GM21717 (cell line): ENCODE measurements around the gene SATB1.

Source experiments
- ATAC-seq: cut with Tn5 transposase; IDR thresholded peaks from one replicate; pipeline ENCODE4 v1.9.1; 2021; ENCODE audit warnings: mild to moderate bottlenecking, moderate library complexity; ENCODE audit not compliant: unreplicated experiment

SATB1 gene

DNA sequence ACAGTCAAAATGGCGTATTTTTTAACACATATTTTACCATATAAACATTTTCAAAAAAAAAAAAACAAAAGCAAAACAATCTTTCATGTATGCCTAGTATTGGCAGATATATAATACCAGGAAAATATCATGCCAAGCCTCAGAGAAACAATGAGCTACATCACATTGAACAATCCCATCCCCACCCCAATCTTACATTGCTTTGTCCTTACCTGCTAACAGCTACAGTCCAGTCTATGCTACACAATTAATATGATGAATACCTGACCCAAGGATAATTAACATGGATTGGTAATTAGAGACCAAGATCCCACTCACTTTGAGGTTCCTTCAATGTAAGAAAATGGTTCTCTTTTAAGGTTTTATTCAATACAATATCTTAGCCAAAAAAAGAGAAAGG, 7.6 kb upstream of the SATB1 start:
- ATAC-seq, result no peak

DNA sequence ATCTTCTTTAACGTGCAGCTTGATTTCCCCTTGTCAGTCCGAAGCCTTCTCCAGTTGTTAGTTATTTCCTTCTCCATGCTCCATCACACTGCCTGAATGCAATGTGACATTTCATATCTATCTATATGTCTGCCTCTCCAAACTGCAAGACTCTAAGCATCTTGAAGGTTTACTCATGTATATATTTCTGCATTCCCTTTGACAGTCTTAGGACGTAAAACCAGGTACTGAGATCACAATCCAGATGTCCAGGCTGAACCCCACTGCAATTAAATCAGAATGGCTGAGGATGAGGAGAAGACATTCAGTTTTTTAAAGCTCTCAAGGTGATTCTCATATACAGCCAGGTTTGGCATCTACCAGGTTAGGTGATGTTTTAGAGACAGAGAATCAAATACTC, 6.1 kb upstream of the SATB1 start:
- no peak for ATAC-seq

DNA sequence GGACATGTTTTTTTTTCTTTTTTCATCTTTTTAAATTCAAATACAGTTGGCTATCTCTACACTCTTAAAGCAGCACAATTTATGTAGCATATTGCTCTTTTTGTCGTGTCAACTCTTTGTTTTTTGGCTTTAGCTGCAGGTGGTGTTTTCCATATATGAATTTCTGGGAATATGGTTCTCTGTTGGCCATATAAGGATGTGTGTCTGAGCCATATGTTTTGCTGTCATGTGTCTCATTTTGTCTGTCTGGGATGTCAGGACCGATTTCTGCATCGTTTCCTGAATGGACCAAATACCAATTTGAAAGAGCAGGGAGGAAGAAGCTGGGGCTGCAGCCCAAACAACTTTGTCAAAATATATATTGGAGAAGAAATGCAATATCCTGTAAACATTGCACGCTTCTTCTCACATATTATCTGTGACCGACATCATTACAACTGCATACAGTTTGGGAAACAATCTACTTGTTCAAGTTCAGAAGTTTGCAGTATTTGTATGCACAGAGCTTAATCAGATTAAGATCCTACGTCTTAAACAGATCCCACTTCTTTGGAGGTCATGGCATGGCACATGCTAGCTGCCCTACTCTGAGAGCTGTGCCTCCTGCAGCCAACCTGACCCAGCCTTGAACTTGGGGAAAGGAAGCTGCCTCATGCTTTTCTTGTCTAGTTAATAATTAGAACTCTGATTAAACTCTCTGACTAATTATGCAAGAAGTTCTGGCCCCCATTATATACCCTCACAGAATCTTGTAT, 4.0 kb upstream of the SATB1 start:
- no peak for ATAC-seq

DNA sequence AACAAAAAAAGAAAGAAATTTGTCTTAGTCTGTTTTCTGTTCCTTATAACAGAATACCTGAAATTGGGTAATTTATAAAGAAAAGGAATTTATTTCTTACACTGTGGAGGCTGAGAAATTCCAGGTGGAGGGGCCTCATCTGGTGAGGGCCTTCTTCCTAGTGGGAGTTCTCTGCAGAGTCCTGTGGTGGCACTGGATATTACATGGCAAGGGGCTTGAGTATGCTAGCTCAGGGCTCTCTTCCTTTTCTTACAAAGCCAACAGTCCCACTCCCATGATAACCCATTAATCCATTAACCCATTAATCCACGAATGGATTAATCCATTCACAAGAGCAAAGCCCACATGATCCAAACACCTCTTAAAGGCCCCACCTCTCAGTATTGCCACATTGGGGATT, 2.9 kb upstream of the SATB1 start:
- no peak for ATAC-seq

- no peak for ATAC-seq
Measured at GRCh38 chr3:18426597-18427193, 1.6 kb upstream of the SATB1 start.

- no peak for ATAC-seq
Measured at GRCh38 chr3:18425641-18426257, 610 bp upstream of the SATB1 start.

DNA sequence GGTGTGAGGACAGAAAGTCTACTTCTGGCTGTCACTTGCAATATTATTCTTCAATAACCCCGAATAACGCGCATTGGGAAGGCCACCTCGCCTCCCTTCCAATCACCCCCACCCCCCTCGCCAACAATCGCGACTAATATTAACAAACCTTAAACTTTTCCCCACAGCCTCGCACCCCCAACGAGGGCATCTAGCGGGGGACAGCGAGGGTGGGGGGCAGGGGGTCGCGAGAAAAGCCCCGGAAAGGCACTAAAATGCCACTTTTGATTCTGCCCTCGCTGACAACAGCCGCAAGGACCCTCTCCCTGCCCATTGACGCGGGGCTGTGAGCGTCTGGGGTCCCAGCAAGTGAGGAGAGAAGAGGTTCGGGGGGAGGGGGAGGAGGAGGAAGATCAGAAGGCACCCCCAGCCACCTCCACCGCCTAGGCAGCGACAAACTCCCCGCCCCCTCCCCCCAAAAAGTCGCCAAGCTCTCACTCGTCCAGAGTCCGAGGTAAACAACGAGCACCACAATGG, 868 bp downstream of the SATB1 start:
- no peak for ATAC-seq

DNA sequence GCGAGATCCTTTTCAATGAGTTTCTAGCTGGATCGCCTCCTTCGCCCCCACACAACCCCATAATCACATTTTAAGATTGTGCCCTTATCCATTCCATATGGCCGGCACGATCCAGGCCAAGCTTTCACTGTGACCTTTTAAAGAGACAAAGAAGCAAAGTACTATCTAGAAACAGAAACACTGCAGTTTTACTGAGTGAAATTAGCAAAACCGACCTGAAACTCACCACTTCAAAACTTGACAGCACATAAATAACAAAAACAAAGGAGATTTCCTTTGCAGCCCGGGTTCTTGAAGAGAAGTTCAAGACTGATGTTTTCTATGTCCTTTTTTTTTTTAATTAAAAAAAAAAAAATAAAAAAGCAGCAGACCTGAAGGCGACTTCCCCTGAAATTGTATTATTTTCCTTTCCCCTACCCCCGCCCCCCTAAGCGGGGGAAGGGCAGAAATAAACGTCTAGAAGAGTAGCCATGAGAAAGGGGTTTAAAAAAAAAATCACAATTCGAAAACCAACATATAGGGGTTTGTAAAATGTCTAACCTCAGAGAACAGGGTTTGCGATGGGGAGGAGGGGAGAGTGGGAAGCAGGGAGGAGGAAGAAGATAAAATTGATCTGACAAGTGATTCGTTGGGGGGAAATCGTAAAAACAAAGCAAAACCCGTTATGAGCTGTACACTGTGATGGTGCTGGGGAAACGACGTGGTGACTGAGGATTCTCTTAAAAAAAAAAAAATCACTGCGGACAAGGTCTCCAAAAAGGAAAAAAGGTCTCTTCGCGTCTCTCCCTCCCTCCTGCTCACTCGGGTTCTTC, 1.5 kb downstream of the SATB1 start:
- peak; percentile 87 for ATAC-seq

DNA sequence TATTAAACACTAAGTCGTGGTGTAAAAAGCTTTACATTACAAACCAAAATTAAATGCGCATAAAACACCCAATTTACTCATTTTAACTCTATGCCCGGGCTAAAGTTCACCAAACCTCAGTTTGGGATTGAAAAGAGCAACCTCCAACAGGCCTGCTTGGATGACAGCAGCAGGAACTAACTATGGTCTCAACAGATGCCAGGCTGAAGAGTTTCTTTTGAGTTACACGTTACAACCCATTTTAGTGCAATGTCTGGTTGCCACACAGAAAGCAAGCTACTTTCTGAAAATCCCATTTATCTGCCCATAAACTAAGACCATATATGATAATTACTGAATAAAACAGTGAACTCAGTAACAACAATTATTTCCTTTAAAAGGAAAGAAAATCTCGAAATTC, 2.2 kb downstream of the SATB1 start:
- no peak for ATAC-seq

GRCh38 chr3:18420555-18420954, 4.6 kb downstream of the SATB1 start:
- ATAC-seq, result no peak

DNA sequence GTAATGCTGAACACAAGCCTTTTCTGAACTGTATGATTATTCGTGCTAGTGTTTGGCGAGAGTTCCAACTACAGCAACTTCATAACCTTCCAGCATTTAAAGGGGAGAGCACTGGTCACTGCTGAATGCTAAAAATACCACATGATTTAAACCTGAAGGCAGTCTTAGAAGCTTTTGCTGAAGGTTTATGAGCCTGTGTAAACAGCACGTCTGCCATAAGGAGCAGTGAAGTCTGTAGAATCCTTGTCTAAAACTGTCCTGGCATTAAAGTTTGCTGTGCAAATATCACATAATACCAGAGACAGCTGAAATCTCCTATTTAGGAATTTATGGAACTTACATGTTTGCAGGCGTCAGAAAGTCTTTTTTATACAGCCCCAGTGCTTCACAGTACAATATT, 5.9 kb downstream of the SATB1 start:
- ATAC-seq, result no peak

GRCh38 chr3:18417904-18418572, 7.1 kb downstream of the SATB1 start:
- ATAC-seq, result no peak

DNA sequence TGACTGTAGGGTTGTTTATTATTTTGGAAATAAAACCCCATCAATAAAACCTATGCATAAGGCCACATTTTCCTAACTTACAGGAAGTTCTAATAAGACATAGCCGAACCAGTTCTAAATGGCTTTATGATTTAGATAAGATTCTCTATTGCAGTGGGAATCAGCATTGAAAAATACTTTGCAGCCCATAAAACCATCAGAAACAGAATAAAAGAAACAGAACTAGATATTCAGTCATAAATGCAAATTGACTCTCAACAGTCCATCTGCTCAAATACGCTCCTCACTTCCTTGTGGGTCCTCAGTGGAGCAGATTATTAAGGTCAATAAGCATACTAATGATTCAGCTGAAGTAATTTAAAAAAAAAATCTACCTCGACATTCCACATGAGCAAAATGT, 8.8 kb downstream of the SATB1 start:
- no peak for ATAC-seq

DNA sequence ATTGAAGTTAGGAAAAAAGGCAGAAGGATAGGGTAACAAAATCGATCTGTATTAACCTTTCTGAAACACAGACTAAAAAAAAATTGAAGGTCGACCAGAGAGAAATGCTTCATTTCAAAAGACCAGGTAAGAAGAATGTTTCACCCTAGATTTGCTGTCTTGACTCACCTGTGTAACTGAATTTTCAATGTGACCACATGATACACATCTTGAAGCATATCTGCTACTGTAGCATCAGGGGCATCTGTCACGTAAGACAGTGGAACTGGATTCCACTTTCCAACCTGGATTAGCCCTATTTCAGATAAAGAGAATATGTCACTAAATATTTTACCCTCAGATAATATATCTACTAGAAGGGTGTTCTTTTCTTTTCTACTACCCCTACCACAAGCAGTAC, 9.3 kb downstream of the SATB1 start:
- ATAC-seq, result no peak

GRCh38 chr3:18415167-18415566, 10.0 kb downstream of the SATB1 start:
- ATAC-seq, result no peak

GRCh38 chr3:18412684-18413083, 12.5 kb downstream of the SATB1 start:
- no peak for ATAC-seq

- no peak for ATAC-seq
Measured at GRCh38 chr3:18411541-18411940, 13.6 kb downstream of the SATB1 start.

- no peak for ATAC-seq
Measured at GRCh38 chr3:18410205-18410604, 14.9 kb downstream of the SATB1 start.

DNA sequence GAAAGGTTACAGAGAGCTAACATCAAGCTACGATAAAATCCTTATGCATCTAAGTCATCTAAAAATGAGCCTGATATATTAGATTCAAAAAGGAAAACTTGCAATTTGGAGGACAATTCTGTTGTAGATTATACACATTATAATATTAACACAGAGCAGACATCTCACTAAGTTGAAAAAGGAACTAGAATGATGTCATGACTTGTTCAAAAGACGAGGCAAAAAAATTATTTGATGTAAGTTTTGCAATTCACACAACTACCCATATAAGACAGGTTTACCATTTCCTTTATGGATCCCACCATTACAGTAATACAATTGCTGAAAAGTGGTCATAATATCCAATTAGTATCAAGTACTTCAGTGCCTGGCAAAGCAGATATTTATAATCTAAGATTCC, 15.9 kb downstream of the SATB1 start:
- no peak for ATAC-seq

DNA sequence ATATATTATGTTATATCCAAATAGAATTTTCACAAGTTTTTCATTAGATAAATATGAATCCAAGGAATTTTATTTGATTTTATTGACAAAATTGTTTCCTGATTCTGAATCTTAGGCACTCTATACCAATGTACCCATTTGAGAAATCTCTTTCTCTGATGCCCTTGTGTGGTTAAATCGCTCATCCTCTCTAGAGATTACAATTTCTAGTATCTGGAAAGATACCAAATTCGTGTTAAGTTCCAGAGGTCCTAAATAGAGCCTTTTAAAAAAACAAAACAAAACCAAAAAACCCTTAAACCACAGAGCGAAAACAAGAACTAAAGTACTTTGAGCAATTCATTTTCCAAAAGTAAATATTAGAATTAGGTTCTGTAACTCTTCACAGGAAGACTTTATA, 20.0 kb downstream of the SATB1 start:
- no peak for ATAC-seq

- ATAC-seq, result no peak
Measured at GRCh38 chr3:18403061-18403460, 22.1 kb downstream of the SATB1 start.
